Measurements from ENCODE around the gene COCH.

The COCH gene

DNA sequence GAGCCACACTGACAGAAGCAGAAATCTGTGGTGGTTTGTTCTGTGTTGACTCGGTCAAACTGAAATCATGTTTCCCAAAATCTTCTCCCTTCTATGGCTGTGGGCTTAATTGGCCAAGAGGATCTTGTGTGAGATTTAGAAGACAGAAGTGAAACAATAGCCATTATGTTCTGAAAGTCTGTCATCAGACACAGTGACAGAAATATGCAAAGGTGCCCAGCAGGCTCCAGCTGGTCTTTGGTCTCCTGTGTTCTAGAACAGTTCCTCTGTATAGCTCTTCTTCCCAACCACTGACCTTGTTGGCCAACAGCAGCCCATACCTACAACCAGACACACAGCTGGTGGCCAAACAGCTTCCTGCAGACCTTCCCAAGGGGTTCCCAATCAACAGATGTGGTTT is 25.0 kb upstream of the COCH start:
- Histone ChIP-seq H3K4me3 (no peak overlapping the region), H3K27ac (no peak overlapping the region), H3K9ac (ENCODE audit: insufficient read length) (no peak overlapping the region), H3K36me3 (ENCODE audit: insufficient read depth, low read length) (no peaks in the 10 kb centered on the region), H3K9me3 (ENCODE audit: low read depth, low read length) (no peaks in the 10 kb centered on the region)
- TF ChIP-seq FOXP2 (optimal IDR thresholded peaks at IDR 0.05; ENCODE audit: control extremely low read depth, extremely low read length, insufficient read depth), result no peak
- no peak for TF ChIP-seq EZH2 (IDR thresholded peaks at IDR 0.05)
- TF ChIP-seq POLR2AphosphoS5 (IDR thresholded peaks at IDR 0.05; ENCODE audit: borderline replicate concordance, low read depth, low read length), result no peak
- DNase-seq (ENCODE audit: low read depth, low spot score), result no peak

DNA sequence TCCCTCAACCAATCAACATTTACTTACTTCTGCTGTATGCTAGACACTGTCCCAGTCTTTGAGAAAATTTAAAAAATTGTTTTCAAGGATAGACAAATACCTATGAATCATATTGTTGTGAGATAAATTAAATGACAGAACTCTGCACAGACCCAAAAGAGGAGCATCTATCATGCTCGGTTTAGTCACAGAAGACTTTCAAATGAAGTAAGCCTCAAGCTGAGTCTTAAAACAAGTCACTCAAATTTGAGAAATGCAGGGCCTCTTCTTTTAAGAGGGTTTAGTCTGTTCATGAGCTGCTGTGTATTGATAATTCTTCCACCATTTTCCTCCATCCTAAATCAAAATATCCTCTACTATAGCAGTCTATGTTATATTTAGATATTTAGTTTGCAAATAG is 24.4 kb upstream of the COCH start:
- Histone ChIP-seq H3K36me3 (ENCODE audit: insufficient read depth, low read length) (no peaks in the 10 kb centered on the region), H3K9ac (ENCODE audit: insufficient read length) (no peak overlapping the region), H3K9me3 (ENCODE audit: low read depth, low read length) (no peaks in the 10 kb centered on the region), H3K27ac (no peak overlapping the region), H3K4me3 (no peak overlapping the region)
- TF ChIP-seq FOXP2 (optimal IDR thresholded peaks at IDR 0.05; ENCODE audit: control extremely low read depth, extremely low read length, insufficient read depth), result no peak
- no peak for TF ChIP-seq POLR2AphosphoS5 (IDR thresholded peaks at IDR 0.05; ENCODE audit: borderline replicate concordance, low read depth, low read length)
- no peak for TF ChIP-seq EZH2 (IDR thresholded peaks at IDR 0.05)
- no peak for DNase-seq (ENCODE audit: low read depth, low spot score)

GRCh38 chr14:30853946-30854345 is 20.4 kb upstream of the COCH start:
- no peak overlapping the region for H3K9ac ChIP-seq (ENCODE audit: insufficient read length)
- no peak for DNase-seq (ENCODE audit: low read depth, low spot score)
- no peaks in the 10 kb centered on the region for H3K36me3 ChIP-seq (ENCODE audit: insufficient read depth, low read length)
- H3K27ac ChIP-seq, result no peak overlapping the region
- no peaks in the 10 kb centered on the region for H3K9me3 ChIP-seq (ENCODE audit: low read depth, low read length)
- no peak overlapping the region for H3K4me3 ChIP-seq
- no peak for TF ChIP-seq FOXP2 (optimal IDR thresholded peaks at IDR 0.05; ENCODE audit: control extremely low read depth, extremely low read length, insufficient read depth)
- TF ChIP-seq POLR2AphosphoS5 (IDR thresholded peaks at IDR 0.05; ENCODE audit: borderline replicate concordance, low read depth, low read length), result no peak
- TF ChIP-seq EZH2 (IDR thresholded peaks at IDR 0.05), result no peak

DNA sequence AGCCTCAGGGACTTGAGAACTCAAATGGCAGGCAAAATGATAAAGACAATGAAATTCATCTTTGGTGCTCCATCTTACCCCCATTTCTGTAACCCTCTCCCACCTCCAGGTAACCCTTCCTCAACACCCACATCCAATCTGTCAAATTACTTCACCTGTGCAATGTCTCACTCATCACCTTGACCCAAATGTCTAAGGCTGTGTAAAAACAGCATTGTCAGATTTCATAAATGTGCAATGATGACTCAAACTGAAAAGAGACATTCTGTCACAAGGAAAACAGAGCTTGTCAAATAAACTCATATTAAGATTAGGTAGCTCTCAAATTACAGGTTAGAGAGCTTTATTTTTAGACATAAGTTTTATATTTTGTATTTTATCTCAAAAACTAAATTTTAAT is 19.9 kb upstream of the COCH start:
- Histone ChIP-seq H3K9ac (ENCODE audit: insufficient read length) (no peak overlapping the region), H3K36me3 (ENCODE audit: insufficient read depth, low read length) (no peaks in the 10 kb centered on the region), H3K4me3 (no peak overlapping the region), H3K9me3 (ENCODE audit: low read depth, low read length) (no peaks in the 10 kb centered on the region), H3K27ac (no peak overlapping the region)
- no peak for DNase-seq (ENCODE audit: low read depth, low spot score)
- TF ChIP-seq EZH2 (IDR thresholded peaks at IDR 0.05), result no peak
- no peak for TF ChIP-seq POLR2AphosphoS5 (IDR thresholded peaks at IDR 0.05; ENCODE audit: borderline replicate concordance, low read depth, low read length)
- TF ChIP-seq FOXP2 (optimal IDR thresholded peaks at IDR 0.05; ENCODE audit: control extremely low read depth, extremely low read length, insufficient read depth), result no peak

DNA sequence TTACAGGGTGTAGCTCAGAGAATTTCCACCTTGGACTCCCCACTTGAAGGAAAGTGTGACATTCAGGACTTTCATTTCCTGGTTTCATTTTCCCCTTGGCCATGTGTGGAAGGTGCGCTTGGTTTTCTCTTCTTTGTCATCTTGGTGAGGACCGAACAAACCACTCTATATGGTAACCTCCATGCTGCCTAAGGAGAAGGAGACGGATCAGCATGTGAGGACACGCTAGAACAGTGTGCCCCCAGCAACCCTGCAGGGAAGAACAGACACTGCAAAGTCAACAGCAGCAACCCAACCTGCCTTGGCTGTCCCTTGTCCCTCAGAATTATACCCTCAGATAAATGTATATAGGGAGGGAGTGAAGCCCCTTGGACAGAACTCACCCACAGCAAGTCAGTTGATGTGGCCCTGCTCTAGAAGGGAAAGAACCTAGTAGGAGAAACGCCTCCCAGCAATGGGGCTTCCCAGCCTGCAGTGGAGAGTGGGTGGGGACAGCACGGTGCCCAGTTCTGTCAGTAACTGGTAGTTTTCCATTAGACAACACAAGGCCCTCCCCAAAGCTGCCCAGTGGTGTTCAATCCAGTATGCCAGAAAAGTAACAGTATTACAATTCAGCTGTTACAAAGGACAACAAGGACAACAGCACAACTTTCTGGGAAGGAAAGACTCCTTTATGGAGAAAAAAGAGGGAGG is 18.9 kb upstream of the COCH start:
- DNase-seq (ENCODE audit: low read depth, low spot score), result no peak

GRCh38 chr14:30861200-30861599 is 13.2 kb upstream of the COCH start:
- H3K27ac ChIP-seq, result no peak overlapping the region
- H3K4me3 ChIP-seq, result no peak overlapping the region
- H3K9ac ChIP-seq (ENCODE audit: insufficient read length), result no peak overlapping the region
- H3K9me3 ChIP-seq (ENCODE audit: low read depth, low read length), result no peaks in the 10 kb centered on the region
- no peak for DNase-seq (ENCODE audit: low read depth, low spot score)
- no peaks in the 10 kb centered on the region for H3K36me3 ChIP-seq (ENCODE audit: insufficient read depth, low read length)
- no peak for TF ChIP-seq EZH2 (IDR thresholded peaks at IDR 0.05)
- TF ChIP-seq FOXP2 (optimal IDR thresholded peaks at IDR 0.05; ENCODE audit: control extremely low read depth, extremely low read length, insufficient read depth), result no peak
- TF ChIP-seq POLR2AphosphoS5 (IDR thresholded peaks at IDR 0.05; ENCODE audit: borderline replicate concordance, low read depth, low read length), result no peak

More for the DNA sequence above, 18.9 kb upstream of the COCH start:
- H3K27ac ChIP-seq, result no peak overlapping the region
- TF ChIP-seq FOXP2 (optimal IDR thresholded peaks at IDR 0.05; ENCODE audit: control extremely low read depth, extremely low read length, insufficient read depth), result no peak
- TF ChIP-seq POLR2AphosphoS5 (IDR thresholded peaks at IDR 0.05; ENCODE audit: borderline replicate concordance, low read depth, low read length), result no peak
- TF ChIP-seq EZH2 (IDR thresholded peaks at IDR 0.05), result no peak
- no peaks in the 10 kb centered on the region for H3K9me3 ChIP-seq (ENCODE audit: low read depth, low read length)
- no peak overlapping the region for H3K9ac ChIP-seq (ENCODE audit: insufficient read length)
- H3K4me3 ChIP-seq, result no peak overlapping the region
- no peaks in the 10 kb centered on the region for H3K36me3 ChIP-seq (ENCODE audit: insufficient read depth, low read length)

- TF ChIP-seq POLR2AphosphoS5 (IDR thresholded peaks at IDR 0.05; ENCODE audit: borderline replicate concordance, low read depth, low read length) (no peak; the same call in 1 of the 2 replicates), EZH2 (IDR thresholded peaks at IDR 0.05) (no peak), FOXP2 (optimal IDR thresholded peaks at IDR 0.05; ENCODE audit: control extremely low read depth, extremely low read length, insufficient read depth) (no peak)
- Histone ChIP-seq H3K36me3 (ENCODE audit: insufficient read depth, low read length) (no peaks in the 10 kb centered on the region), H3K9me3 (ENCODE audit: low read depth, low read length) (no peaks in the 10 kb centered on the region), H3K9ac (ENCODE audit: insufficient read length) (no peak overlapping the region), H3K4me3 (no peak overlapping the region), H3K27ac (no peak overlapping the region)
- peak; percentile 47 for DNase-seq (ENCODE audit: low read depth, low spot score)
Measured at GRCh38 chr14:30864934-30865333, 9.4 kb upstream of the COCH start.

- H3K9ac ChIP-seq (ENCODE audit: insufficient read length), result no peak overlapping the region
- H3K27ac ChIP-seq, result no peak overlapping the region
- no peaks in the 10 kb centered on the region for H3K9me3 ChIP-seq (ENCODE audit: low read depth, low read length)
- no peak for DNase-seq (ENCODE audit: low read depth, low spot score)
- no peak overlapping the region for H3K4me3 ChIP-seq
- no peaks in the 10 kb centered on the region for H3K36me3 ChIP-seq (ENCODE audit: insufficient read depth, low read length)
- TF ChIP-seq POLR2AphosphoS5 (IDR thresholded peaks at IDR 0.05; ENCODE audit: borderline replicate concordance, low read depth, low read length) (no peak), FOXP2 (optimal IDR thresholded peaks at IDR 0.05; ENCODE audit: control extremely low read depth, extremely low read length, insufficient read depth) (no peak), EZH2 (IDR thresholded peaks at IDR 0.05) (no peak)
Measured at GRCh38 chr14:30868736-30869135, 5.6 kb upstream of the COCH start.

Measured in SK-N-MC (cell line).